Sigmoid colon (tissue), 7 donors: ENCODE results near the gene TLCD2. TPM values are rescaled to one million over a fixed set of nuclear protein-coding genes. Genes with fewer than 3 reads are reported as not detected.
A peak's percentile ranks its signal among the peaks of the same experiment; 100 is the strongest.
"Not testable (repeated sequence)": the region's sequence is repeated elsewhere in the genome, so short reads cannot be mapped to it uniquely, and the experiment has no call there.

Experiments
- DNase-seq: peaks from one replicate; pipeline ENCODE4 v3.0.0-alpha.2; 2019
- H3K27ac ChIP-seq, 4 donors: fragments of 200-600 bp; sonication (generic); one replicate each; pipeline ENCODE4 v1.5.1; 2016 to 2019; ENCODE audit warnings: mild to moderate bottlenecking in 1 of 4
- H3K27me3 ChIP-seq, 3 donors: fragments of 200-600 bp; sonication (generic); one replicate each; pipeline ENCODE4 v1.5.1; 2019; ENCODE audit warnings: mild to moderate bottlenecking in 1 of 3
- H3K36me3 ChIP-seq, 4 donors: fragments of 200-600 bp; sonication (generic); one replicate each; pipeline ENCODE4 v1.5.1; 2016 to 2019
- H3K4me1 ChIP-seq, 4 donors: fragments of 200-600 bp; sonication (generic); one replicate each; pipeline ENCODE4 v1.5.1; 2017 to 2019
- H3K4me3 ChIP-seq, 4 donors: fragments of 200-600 bp; sonication (generic); one replicate each; pipeline ENCODE4 v1.5.1; 2017 to 2019; ENCODE audit warnings: mild to moderate bottlenecking in 2 of 4, moderate library complexity in 1 of 4
- H3K9me3 ChIP-seq, 4 donors: fragments of 200-600 bp in 3 of 4; sonication (generic) in 3 of 4; one replicate each; pipeline versions ENCODE4 v1.5.1 to v1.6.1; 2013 to 2019
- CTCF ChIP-seq, 4 experiments: fragments of 450-650 bp in 3 of 4; fragments of 200-600 bp in 1 of 4; IDR thresholded peaks; one replicate each; pipeline ENCODE4 v1.5.1; 2016 to 2019; ENCODE audit warnings: antibody characterized with exemption in 4 of 4, mild to moderate bottlenecking in 3 of 4, moderate library complexity in 2 of 4
- EP300 ChIP-seq, 4 donors: sonication (generic); formaldehyde crosslinking; IDR thresholded peaks; one replicate each; pipeline ENCODE4 v1.6.1; 2017; ENCODE audit warnings: antibody characterized with exemption in 4 of 4
- POLR2A ChIP-seq, 2 donors: fragments of 450-650 bp; IDR thresholded peaks; one replicate each; pipeline ENCODE4 v1.6.1; 2016; ENCODE audit warnings: antibody characterized with exemption in 2 of 2, mild to moderate bottlenecking in 2 of 2, moderate library complexity in 2 of 2
- POLR2AphosphoS5 ChIP-seq, 4 donors: sonication (generic); formaldehyde crosslinking; IDR thresholded peaks; one replicate each; pipeline ENCODE4 v1.6.1; 2017; ENCODE audit warnings: antibody characterized with exemption in 4 of 4
- WGBS, 2 donors: extraction: QIAGEN DNeasy Blood & Tissue Kit; methylation state at CpG; one replicate each; pipeline ENCODE4 v1.1.7; 2013; 5-methylcytosine and 5-hydroxymethylcytosine counted together
- intact Hi-C: fragments of 100-400 bp; cut with DNase I; formaldehyde crosslinking; loops from one replicate; pipeline ENCODE4 v1.15.1; 2023
- polyA plus RNA-seq, 3 donors: library from polyadenylated mRNA; stranded (reverse); fragments of 200-250 nt; gene quantifications; one replicate each; pipeline ENCODE4 v1.2.3, GENCODE V29; 2013
- total RNA-seq, 4 donors: library from RNA; depleted of rRNA; stranded (reverse); fragments of >200 nt; gene quantifications; one replicate each; pipeline ENCODE4 v1.1.0, GENCODE V29; 2016
- donor health status: healthy with polysubstance abuse.
- donor health status: Bipolar disorder and iron deficiency.
- donor health status: healthy.

The TLCD2 gene
- total and polyA plus RNA-seq, 7 donors, result 2.6 to 23.2 (median 5.4) TPM

GRCh38 chr17:1709403-1709951, 700 bp downstream of the TLCD2 start:
- Histone ChIP-seq H3K4me1 (peaks cover 0 to 41% (median 34%) of the 10 kb centered on the region in 4 donors), H3K9me3 (no peaks in the 10 kb centered on the region), H3K27me3 (no peaks in the 10 kb centered on the region), H3K27ac (peak overlapping the region; percentile 76 to 85 (median 82)), H3K4me3 (peak overlapping the region; percentile 63 to 91 (median 64)), H3K36me3 (peaks cover 0 to 27% (median 12%) of the 10 kb centered on the region in 4 donors)
- DNase-seq, result no peak
- TF ChIP-seq POLR2AphosphoS5 (IDR thresholded peaks at IDR 0.05) (no peak), CTCF (IDR thresholded peaks at IDR 0.05) (no peak), EP300 (IDR thresholded peaks at IDR 0.05) (no peak), POLR2A (IDR thresholded peaks at IDR 0.05) (no peak)
- intact Hi-C loops, result no loop called here
- WGBS, 2 donors, result 2 to 7% methylated on average over 16 of the region's 16 CpGs

- DNase-seq, H3K9me3 ChIP-seq, intact Hi-C loops, H3K27me3 ChIP-seq, H3K4me3 ChIP-seq, H3K27ac ChIP-seq: not testable (repeated sequence)
- Histone ChIP-seq H3K36me3 (peaks cover 0 to 24% (median 12%) of the 10 kb centered on the region in 4 donors), H3K4me1 (peaks cover 0 to 35% (median 28%) of the 10 kb centered on the region in 4 donors)
- 81 to 90% methylated on average over 10 of the region's 10 CpGs for WGBS, 2 donors
Observed at GRCh38 chr17:1708791-1709346, 1.3 kb downstream of the TLCD2 start.

GRCh38 chr17:1707107-1707506, 3.1 kb downstream of the TLCD2 start:
- intact Hi-C loops, result no loop called here
- TF ChIP-seq POLR2A (IDR thresholded peaks at IDR 0.05) (no peak), POLR2AphosphoS5 (IDR thresholded peaks at IDR 0.05) (no peak), CTCF (IDR thresholded peaks at IDR 0.05) (no peak), EP300 (IDR thresholded peaks at IDR 0.05) (no peak)
- H3K27ac ChIP-seq, result no peak overlapping the region

GRCh38 chr17:1705004-1705403, 5.2 kb downstream of the TLCD2 start:
- no peak for DNase-seq
- WGBS, 2 donors, result 86 to 92% methylated on average over 7 of the region's 7 CpGs
- intact Hi-C loops, result no loop called here
- peaks cover 0 to 8% (median 7%) of the 10 kb centered on the region in 4 donors for H3K4me1 ChIP-seq
- H3K9me3 ChIP-seq, result no peaks in the 10 kb centered on the region
- TF ChIP-seq EP300 (IDR thresholded peaks at IDR 0.05), result no peak
- TF ChIP-seq POLR2A (IDR thresholded peaks at IDR 0.05), result no peak
- no peak for TF ChIP-seq CTCF (IDR thresholded peaks at IDR 0.05)
- no peak for TF ChIP-seq POLR2AphosphoS5 (IDR thresholded peaks at IDR 0.05)
- H3K4me3 ChIP-seq, result no peak overlapping the region
- no peak overlapping the region for H3K27ac ChIP-seq
- H3K36me3 ChIP-seq, result no peaks in the 10 kb centered on the region
- no peaks in the 10 kb centered on the region for H3K27me3 ChIP-seq

More at GRCh38 chr17:1707107-1707506, 3.1 kb downstream of the TLCD2 start:
- no peak overlapping the region for H3K4me3 ChIP-seq
- no peak for DNase-seq
- WGBS, 2 donors, result 89 to 92% methylated on average over 5 of the region's 5 CpGs
- no peaks in the 10 kb centered on the region for H3K9me3 ChIP-seq
- H3K4me1 ChIP-seq, result peaks cover 0 to 18% (median 14%) of the 10 kb centered on the region in 4 donors
- H3K27me3 ChIP-seq, result no peaks in the 10 kb centered on the region
- H3K36me3 ChIP-seq, result peaks cover 0 to 6% (median 4%) of the 10 kb centered on the region in 4 donors

GRCh38 chr17:1703063-1703462, 7.1 kb downstream of the TLCD2 start:
- Histone ChIP-seq H3K9me3 (no peaks in the 10 kb centered on the region), H3K27me3 (no peaks in the 10 kb centered on the region), H3K4me3 (no peak overlapping the region), H3K27ac (no peak overlapping the region), H3K4me1 (no peaks in the 10 kb centered on the region), H3K36me3 (no peaks in the 10 kb centered on the region)
- intact Hi-C loops, result no loop called here
- no peak for DNase-seq
- WGBS, 2 donors, result 58 to 63% methylated on average over 4 of the region's 4 CpGs
- no peak for TF ChIP-seq EP300 (IDR thresholded peaks at IDR 0.05)
- no peak for TF ChIP-seq CTCF (IDR thresholded peaks at IDR 0.05)
- no peak for TF ChIP-seq POLR2AphosphoS5 (IDR thresholded peaks at IDR 0.05)
- TF ChIP-seq POLR2A (IDR thresholded peaks at IDR 0.05), result no peak

GRCh38 chr17:1699891-1700290, 10.3 kb downstream of the TLCD2 start:
- H3K4me1 ChIP-seq, intact Hi-C loops, DNase-seq, H3K4me3 ChIP-seq, H3K27me3 ChIP-seq, H3K9me3 ChIP-seq, H3K27ac ChIP-seq, H3K36me3 ChIP-seq: not testable (repeated sequence)
- 87 to 91% methylated on average over 5 of the region's 5 CpGs for WGBS, 2 donors
